GM21526 (cell line): ENCODE results near the gene TMEM272.

Experiments
- ATAC-seq: cut with Tn5 transposase; IDR thresholded peaks from one replicate; pipeline ENCODE4 v1.9.1; 2021; ENCODE audit warnings: moderate library complexity; ENCODE audit not compliant: unreplicated experiment, low FRiP score

Gene TMEM272

GRCh38 chr13:51807041-51807440 lies 37.9 kb downstream of the TMEM272 start:
- ATAC-seq, result no peak

GRCh38 chr13:51806566-51806965 lies 38.4 kb downstream of the TMEM272 start:
- no peak for ATAC-seq

GRCh38 chr13:51805925-51806324 lies 39.1 kb downstream of the TMEM272 start:
- ATAC-seq, result no peak

GRCh38 chr13:51805313-51805712 lies 39.7 kb downstream of the TMEM272 start:
- ATAC-seq, result no peak

GRCh38 chr13:51804295-51805172 lies 40.4 kb downstream of the TMEM272 start:
- ATAC-seq, result no peak

- peak; percentile 88 for ATAC-seq
Observed at GRCh38 chr13:51803422-51804294, 41.3 kb downstream of the TMEM272 start, which contains the start of gene DHRS12. TSS of gene DHRS12 (minus strand) at chr13:51804163. CDS start at chr13:51799659, 4,504 bp downstream.

GRCh38 chr13:51802631-51803418 lies 42.2 kb downstream of the TMEM272 start:
- ATAC-seq, result no peak

- no peak for ATAC-seq
Observed at GRCh38 chr13:51801631-51802099, 43.3 kb downstream of the TMEM272 start.

- ATAC-seq, result no peak
Observed at GRCh38 chr13:51800486-51800885, 44.5 kb downstream of the TMEM272 start.

- no peak for ATAC-seq
Observed at GRCh38 chr13:51799261-51799660, 45.7 kb downstream of the TMEM272 start.

- peak; percentile 51 for ATAC-seq
Observed at GRCh38 chr13:51797664-51798488, 47.1 kb downstream of the TMEM272 start.

GRCh38 chr13:51796546-51796945 lies 48.4 kb downstream of the TMEM272 start:
- ATAC-seq, result no peak

- no peak for ATAC-seq
Observed at GRCh38 chr13:51795419-51795818, 49.6 kb downstream of the TMEM272 start.

GRCh38 chr13:51794964-51795363 lies 50.0 kb downstream of the TMEM272 start:
- no peak for ATAC-seq

- ATAC-seq, result peak; percentile 48
Observed at GRCh38 chr13:51793570-51794271, 51.3 kb downstream of the TMEM272 start.

GRCh38 chr13:51786425-51787265 lies 58.3 kb downstream of the TMEM272 start:
- no peak for ATAC-seq

- no peak for ATAC-seq
Observed at GRCh38 chr13:51785712-51786424, 59.1 kb downstream of the TMEM272 start.
